ENCODE results near the gene DCAKD.

DCAKD gene

DNA sequence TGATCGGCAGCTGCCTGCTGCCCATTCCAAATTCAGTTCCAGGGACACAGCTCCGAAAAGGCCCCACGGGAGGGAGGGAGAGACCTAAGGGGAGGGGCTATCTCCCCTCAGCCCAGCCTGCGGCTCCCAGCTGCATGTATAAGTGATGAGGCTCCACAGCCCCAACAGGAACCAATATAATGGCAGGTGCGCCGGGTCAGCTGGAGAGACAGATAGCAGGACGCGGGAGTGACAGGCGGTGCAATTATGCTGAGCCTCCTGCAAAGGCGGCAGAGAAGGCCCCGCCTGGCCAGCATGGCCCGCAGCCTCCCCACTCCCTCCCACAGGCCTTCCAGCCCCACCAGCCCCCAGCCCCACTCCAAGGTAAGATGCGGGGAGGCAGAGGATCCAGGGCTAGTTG lies 75.2 kb downstream of the DCAKD start:
- DNase-seq (ENCODE audit: low read depth, low spot score): no peak
